ENCODE results near the gene SIRT6. TPM values are rescaled to one million over a fixed set of nuclear protein-coding genes. Genes with fewer than 3 reads are reported as not detected.
A peak's percentile ranks its signal among the peaks of the same experiment; 100 is the strongest.

SIRT6 gene
- total RNA-seq, 1 experiment from 2014 or later: 22.2 TPM

DNA sequence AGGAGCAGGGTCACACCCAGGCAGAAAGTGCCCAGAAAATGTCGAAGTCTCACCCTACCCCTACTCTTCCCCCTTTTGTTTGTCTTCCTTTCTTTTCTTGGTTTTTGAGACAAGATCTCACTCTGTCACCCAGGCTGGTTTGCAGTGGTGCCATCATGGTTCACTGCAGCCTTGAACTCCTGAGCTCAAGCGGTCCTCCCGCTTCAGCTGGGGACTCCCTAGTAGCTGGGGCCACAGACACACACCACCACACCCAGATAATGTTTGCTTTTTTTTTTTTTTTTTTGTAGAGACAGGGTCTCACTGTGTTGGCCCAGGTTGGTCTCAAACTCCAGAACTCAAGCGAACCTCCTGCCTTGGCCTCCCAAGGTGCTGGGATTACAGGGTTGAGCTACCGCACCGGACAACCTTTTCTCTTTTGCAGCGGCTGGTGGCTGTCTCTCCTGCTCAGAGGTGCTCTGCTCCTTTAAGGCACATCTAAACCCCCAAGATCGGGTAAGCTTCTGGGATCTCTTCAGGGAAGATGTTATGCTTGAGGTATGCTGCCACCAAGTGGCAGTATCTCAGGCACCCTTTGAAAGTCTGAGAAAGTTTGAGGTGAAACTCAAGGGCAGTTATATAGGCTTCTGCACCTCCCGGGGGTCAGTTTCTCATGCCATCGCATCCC is 24.6 kb upstream of the SIRT6 start:
- Histone ChIP-seq H3F3A (ENCODE audit: insufficient read depth, low read depth) (peaks cover 13% of the 10 kb centered on the region), H4K20me1 (ENCODE audit: insufficient read depth) (no peaks in the 10 kb centered on the region), H3K4me3 (no peak overlapping the region), H3K27me3 (ENCODE audit: insufficient read depth, low read depth) (no peaks in the 10 kb centered on the region), H2AFZ (no peak overlapping the region), H3K36me3 (ENCODE audit: low read depth) (no peaks in the 10 kb centered on the region), H3K79me2 (ENCODE audit: low read depth) (no peaks in the 10 kb centered on the region), H3K4me1 (replicated peaks; ENCODE audit: insufficient read depth) (peaks cover 9% of the 10 kb centered on the region), H3K9me2 (ENCODE audit: insufficient read depth) (no peaks in the 10 kb centered on the region), H3K27ac (no peak overlapping the region), H3K4me2 (no peak overlapping the region), H3K9me3 (ENCODE audit: insufficient read depth, low read depth) (no peaks in the 10 kb centered on the region)
- ChIA-PET CTCF (no interaction called here), POLR2A (ENCODE audit: unreplicated experiment) (interaction anchor here (0.6 kb wide), 1 partner anchor 222 kb away, joined by 7 read pairs; the partner anchor contains the start of gene EEF2)
- TF ChIP-seq, protein P1, sequence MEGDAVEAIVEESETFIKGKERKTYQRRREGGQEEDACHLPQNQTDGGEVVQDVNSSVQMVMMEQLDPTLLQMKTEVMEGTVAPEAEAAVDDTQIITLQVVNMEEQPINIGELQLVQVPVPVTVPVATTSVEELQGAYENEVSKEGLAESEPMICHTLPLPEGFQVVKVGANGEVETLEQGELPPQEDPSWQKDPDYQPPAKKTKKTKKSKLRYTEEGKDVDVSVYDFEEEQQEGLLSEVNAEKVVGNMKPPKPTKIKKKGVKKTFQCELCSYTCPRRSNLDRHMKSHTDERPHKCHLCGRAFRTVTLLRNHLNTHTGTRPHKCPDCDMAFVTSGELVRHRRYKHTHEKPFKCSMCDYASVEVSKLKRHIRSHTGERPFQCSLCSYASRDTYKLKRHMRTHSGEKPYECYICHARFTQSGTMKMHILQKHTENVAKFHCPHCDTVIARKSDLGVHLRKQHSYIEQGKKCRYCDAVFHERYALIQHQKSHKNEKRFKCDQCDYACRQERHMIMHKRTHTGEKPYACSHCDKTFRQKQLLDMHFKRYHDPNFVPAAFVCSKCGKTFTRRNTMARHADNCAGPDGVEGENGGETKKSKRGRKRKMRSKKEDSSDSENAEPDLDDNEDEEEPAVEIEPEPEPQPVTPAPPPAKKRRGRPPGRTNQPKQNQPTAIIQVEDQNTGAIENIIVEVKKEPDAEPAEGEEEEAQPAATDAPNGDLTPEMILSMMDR (conservative IDR thresholded peaks at IDR 0.05): peak; percentile 53
- TF ChIP-seq EZH2 (IDR thresholded peaks at IDR 0.05; ENCODE audit: low read depth): no peak
- intact Hi-C loops (cut with micrococcal nuclease; ENCODE audit: unreplicated experiment): loop anchor here (5.0 to 10.0 kb wide), 3 partner anchors 540 to 882 kb away; no protein-coding TSS in a partner anchor
- no TSS peak for BruUV-seq (replicated peaks)
- DNase-seq: peak; percentile 16 to 43

DNA sequence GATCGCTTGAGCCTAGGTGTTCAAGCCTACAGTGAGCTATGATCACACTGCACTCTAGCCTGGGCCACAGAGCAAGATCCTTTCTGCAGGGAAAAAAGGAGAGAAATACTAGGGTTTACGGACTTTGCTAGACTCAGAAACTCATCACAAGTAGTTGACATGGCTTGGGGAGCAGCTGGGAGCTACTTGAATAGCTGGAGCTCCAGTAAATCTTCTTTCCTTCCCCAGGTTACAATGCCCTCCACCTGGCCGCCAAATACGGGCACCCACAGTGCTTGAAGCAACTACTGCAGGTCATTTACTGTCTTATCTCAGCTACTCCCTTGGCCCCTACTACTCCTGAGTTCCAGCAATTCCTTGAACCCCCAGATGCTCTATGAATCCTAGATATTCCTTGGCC is 19.4 kb upstream of the SIRT6 start:
- intact Hi-C loops (cut with micrococcal nuclease; ENCODE audit: unreplicated experiment): loop anchor here (5.0 to 10.0 kb wide), 2 partner anchors 59 to 877 kb away; no protein-coding TSS in a partner anchor
- CTCF ChIA-PET: interaction anchor here (0.6 kb wide), 1 partner anchor 906 kb away, joined by 4 read pairs; no protein-coding TSS in a partner anchor
- Histone ChIP-seq H3K79me2 (ENCODE audit: low read depth) (no peaks in the 10 kb centered on the region), H3K36me3 (ENCODE audit: low read depth) (no peaks in the 10 kb centered on the region), H3K9me2 (ENCODE audit: insufficient read depth) (no peaks in the 10 kb centered on the region), H3K27me3 (ENCODE audit: insufficient read depth, low read depth) (no peaks in the 10 kb centered on the region), H4K20me1 (ENCODE audit: insufficient read depth) (no peaks in the 10 kb centered on the region), H3F3A (ENCODE audit: insufficient read depth, low read depth) (no peaks in the 10 kb centered on the region), H3K4me2 (no peak overlapping the region), H2AFZ (no peak overlapping the region), H3K4me3 (no peak overlapping the region), H3K9me3 (ENCODE audit: insufficient read depth, low read depth) (no peaks in the 10 kb centered on the region), H3K27ac (no peak overlapping the region), H3K4me1 (replicated peaks; ENCODE audit: insufficient read depth) (no peaks in the 10 kb centered on the region)
- TF ChIP-seq EZH2 (IDR thresholded peaks at IDR 0.05; ENCODE audit: low read depth): no peak
- TF ChIP-seq, protein P1 (conservative IDR thresholded peaks at IDR 0.05): no peak
- BruUV-seq (replicated peaks): no TSS peak
- DNase-seq: no peak
- POLR2A ChIA-PET (ENCODE audit: unreplicated experiment): no interaction called here

DNA sequence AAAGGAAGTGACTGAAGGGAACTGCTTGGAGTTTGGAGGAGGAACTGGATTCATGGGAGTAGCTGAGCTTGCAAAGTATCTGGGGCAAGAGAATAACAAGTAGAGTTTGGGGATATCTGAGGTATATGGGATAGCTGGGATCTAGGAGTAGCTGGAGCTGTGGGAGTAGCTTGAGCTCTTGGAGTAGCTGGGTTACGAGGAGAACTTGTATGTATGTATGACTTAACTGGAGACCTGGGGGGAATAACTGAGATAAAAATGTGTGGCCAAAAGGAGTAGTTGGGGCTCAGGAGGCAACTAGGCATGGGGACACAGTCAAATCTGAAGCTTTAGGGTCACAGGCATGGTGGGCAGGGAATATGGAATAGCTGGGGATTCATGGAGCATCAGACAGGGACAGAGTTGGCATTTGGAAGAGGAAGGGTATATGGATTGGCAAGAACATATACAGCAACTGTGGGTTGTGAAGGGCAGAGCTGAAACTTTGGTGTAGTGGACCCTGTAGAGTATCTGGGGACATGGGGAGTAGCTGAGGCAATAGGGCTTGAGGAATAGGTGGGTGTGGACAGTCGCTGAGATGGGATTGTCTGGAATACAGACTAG is 18.7 kb upstream of the SIRT6 start:
- Histone ChIP-seq H3K27me3 (ENCODE audit: insufficient read depth, low read depth) (no peaks in the 10 kb centered on the region), H3K27ac (no peak overlapping the region), H2AFZ (no peak overlapping the region), H3K36me3 (ENCODE audit: low read depth) (no peaks in the 10 kb centered on the region), H3K9me3 (ENCODE audit: insufficient read depth, low read depth) (no peaks in the 10 kb centered on the region), H3K9me2 (ENCODE audit: insufficient read depth) (no peaks in the 10 kb centered on the region), H3K4me2 (no peak overlapping the region), H4K20me1 (ENCODE audit: insufficient read depth) (no peaks in the 10 kb centered on the region), H3F3A (ENCODE audit: insufficient read depth, low read depth) (no peaks in the 10 kb centered on the region), H3K79me2 (ENCODE audit: low read depth) (no peaks in the 10 kb centered on the region), H3K4me3 (no peak overlapping the region), H3K4me1 (replicated peaks; ENCODE audit: insufficient read depth) (no peaks in the 10 kb centered on the region)
- no peak for DNase-seq
- intact Hi-C loops (cut with micrococcal nuclease; ENCODE audit: unreplicated experiment): loop anchor here (5.0 to 10.0 kb wide), 2 partner anchors 59 to 876 kb away; no protein-coding TSS in a partner anchor
- ChIA-PET POLR2A (ENCODE audit: unreplicated experiment) (no interaction called here), CTCF (interaction anchor here (0.6 kb wide), 1 partner anchor 200 kb away, joined by 7 read pairs; no protein-coding TSS in a partner anchor)
- BruUV-seq (replicated peaks): no TSS peak
- no peak for TF ChIP-seq EZH2 (IDR thresholded peaks at IDR 0.05; ENCODE audit: low read depth)
- TF ChIP-seq, protein P1 (conservative IDR thresholded peaks at IDR 0.05): no peak

Data from PC-9 (cell line).